Gastrocnemius medialis (tissue), 4 donors: ENCODE measurements around the gene SIGLECL1.

Source experiments
- CTCF ChIP-seq, 5 experiments: fragments of 450-650 bp in 3 of 5; fragments of 200-600 bp in 2 of 5; sonication (generic) in 2 of 5; IDR thresholded peaks in 4 of 5; conservative IDR thresholded peaks in 1 of 5; 1 replicate in 4 of 5; 2 replicates in 1 of 5; pipeline ENCODE4 v1.5.1; 2016 to 2019; ENCODE audit warnings: antibody characterized with exemption in 5 of 5, mild to moderate bottlenecking in 3 of 5, moderate library complexity in 3 of 5
- POLR2A ChIP-seq, 2 donors: fragments of 450-650 bp; IDR thresholded peaks; one replicate each; pipeline ENCODE4 v1.6.1; 2017; ENCODE audit warnings: antibody characterized with exemption in 2 of 2, mild to moderate bottlenecking in 2 of 2, moderate library complexity in 2 of 2

- TF ChIP-seq CTCF (IDR thresholded peaks at IDR 0.05 in 4 of 5, conservative IDR thresholded peaks at IDR 0.05 in 1 of 5), result no peak
- TF ChIP-seq POLR2A (IDR thresholded peaks at IDR 0.05), result no peak
Observed at GRCh38 chr19:51274049-51274770, 23.3 kb downstream of the SIGLECL1 start.
